Measurements from ENCODE around the gene PPARGC1A. TPM values are rescaled to one million over a fixed set of nuclear protein-coding genes. Genes with fewer than 3 reads are reported as not detected.

The PPARGC1A gene
- total RNA-seq, 1 donor from 2014 or later, result 0.48 TPM

GRCh38 chr4:23750125-23750524 lies 139.7 kb downstream of the PPARGC1A start:
- H3K27ac Mint-ChIP-seq (ENCODE audit: unreplicated experiment), result no peak overlapping the region
- H3K4me3 ChIP-seq (ENCODE audit: insufficient read depth, low read depth, low read length), result no peak overlapping the region
- no peak overlapping the region for H3K9ac ChIP-seq (ENCODE audit: low read length)
- no peak overlapping the region for H3K27ac ChIP-seq (ENCODE audit: low read depth, low read length)
- H3K4me1 ChIP-seq (ENCODE audit: insufficient read depth, low read length), result no peaks in the 10 kb centered on the region
- TF ChIP-seq, protein P1, sequence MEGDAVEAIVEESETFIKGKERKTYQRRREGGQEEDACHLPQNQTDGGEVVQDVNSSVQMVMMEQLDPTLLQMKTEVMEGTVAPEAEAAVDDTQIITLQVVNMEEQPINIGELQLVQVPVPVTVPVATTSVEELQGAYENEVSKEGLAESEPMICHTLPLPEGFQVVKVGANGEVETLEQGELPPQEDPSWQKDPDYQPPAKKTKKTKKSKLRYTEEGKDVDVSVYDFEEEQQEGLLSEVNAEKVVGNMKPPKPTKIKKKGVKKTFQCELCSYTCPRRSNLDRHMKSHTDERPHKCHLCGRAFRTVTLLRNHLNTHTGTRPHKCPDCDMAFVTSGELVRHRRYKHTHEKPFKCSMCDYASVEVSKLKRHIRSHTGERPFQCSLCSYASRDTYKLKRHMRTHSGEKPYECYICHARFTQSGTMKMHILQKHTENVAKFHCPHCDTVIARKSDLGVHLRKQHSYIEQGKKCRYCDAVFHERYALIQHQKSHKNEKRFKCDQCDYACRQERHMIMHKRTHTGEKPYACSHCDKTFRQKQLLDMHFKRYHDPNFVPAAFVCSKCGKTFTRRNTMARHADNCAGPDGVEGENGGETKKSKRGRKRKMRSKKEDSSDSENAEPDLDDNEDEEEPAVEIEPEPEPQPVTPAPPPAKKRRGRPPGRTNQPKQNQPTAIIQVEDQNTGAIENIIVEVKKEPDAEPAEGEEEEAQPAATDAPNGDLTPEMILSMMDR (IDR thresholded peaks at IDR 0.05; ENCODE audit: insufficient read depth, low read depth, low read length), result no peak
- TF ChIP-seq EZH2 (IDR thresholded peaks at IDR 0.05; ENCODE audit: insufficient read depth, low read length), result no peak
- H3K4me2 ChIP-seq (ENCODE audit: low read length), result no peak overlapping the region
- H3K27me3 Mint-ChIP-seq (ENCODE audit: low read depth, unreplicated experiment), result peaks cover 3% of the 10 kb centered on the region
- no peak for DNase-seq (ENCODE audit: low read depth)
- no peaks in the 10 kb centered on the region for H3K36me3 Mint-ChIP-seq (ENCODE audit: low read depth, unreplicated experiment)
- no peak overlapping the region for H2AFZ ChIP-seq (ENCODE audit: low read depth, low read length)
- peaks cover 2% of the 10 kb centered on the region for H3K9me3 Mint-ChIP-seq (ENCODE audit: unreplicated experiment)
- no peaks in the 10 kb centered on the region for H3K79me2 ChIP-seq (ENCODE audit: insufficient read depth, low read length)
- H3K36me3 ChIP-seq (ENCODE audit: insufficient read depth, low read length), result no peaks in the 10 kb centered on the region
- H3K4me1 Mint-ChIP-seq (ENCODE audit: low read depth, unreplicated experiment), result no peaks in the 10 kb centered on the region
- H3K4me3 Mint-ChIP-seq (ENCODE audit: unreplicated experiment), result no peak overlapping the region
- H3K27me3 ChIP-seq (ENCODE audit: insufficient read depth, low read length), result no peaks in the 10 kb centered on the region
- no peaks in the 10 kb centered on the region for H4K20me1 ChIP-seq (ENCODE audit: insufficient read depth, low read length)
- no peak for FAIRE-seq
- H3K9me3 ChIP-seq (ENCODE audit: insufficient read depth, low read depth, low read length), result no peaks in the 10 kb centered on the region

- Mint-ChIP-seq H3K9me3 (ENCODE audit: unreplicated experiment) (peaks cover 2% of the 10 kb centered on the region), H3K4me3 (ENCODE audit: unreplicated experiment) (no peak overlapping the region), H3K4me1 (ENCODE audit: low read depth, unreplicated experiment) (no peaks in the 10 kb centered on the region), H3K27me3 (ENCODE audit: low read depth, unreplicated experiment) (peaks cover 3% of the 10 kb centered on the region), H3K27ac (ENCODE audit: unreplicated experiment) (no peak overlapping the region), H3K36me3 (ENCODE audit: low read depth, unreplicated experiment) (no peaks in the 10 kb centered on the region)
- no peaks in the 10 kb centered on the region for H3K9me3 ChIP-seq (ENCODE audit: insufficient read depth, low read depth, low read length)
- H3K4me2 ChIP-seq (ENCODE audit: low read length), result no peak overlapping the region
- no peaks in the 10 kb centered on the region for H3K4me1 ChIP-seq (ENCODE audit: insufficient read depth, low read length)
- no peaks in the 10 kb centered on the region for H3K79me2 ChIP-seq (ENCODE audit: insufficient read depth, low read length)
- TF ChIP-seq EZH2 (IDR thresholded peaks at IDR 0.05; ENCODE audit: insufficient read depth, low read length), result no peak
- TF ChIP-seq, protein P1 (IDR thresholded peaks at IDR 0.05; ENCODE audit: insufficient read depth, low read depth, low read length), result no peak
- no peak overlapping the region for H3K4me3 ChIP-seq (ENCODE audit: insufficient read depth, low read depth, low read length)
- DNase-seq (ENCODE audit: low read depth) (no peak), FAIRE-seq (no peak)
- H3K27ac ChIP-seq (ENCODE audit: low read depth, low read length), result no peak overlapping the region
- no peak overlapping the region for H2AFZ ChIP-seq (ENCODE audit: low read depth, low read length)
- no peaks in the 10 kb centered on the region for H4K20me1 ChIP-seq (ENCODE audit: insufficient read depth, low read length)
- H3K9ac ChIP-seq (ENCODE audit: low read length), result no peak overlapping the region
- no peaks in the 10 kb centered on the region for H3K36me3 ChIP-seq (ENCODE audit: insufficient read depth, low read length)
- H3K27me3 ChIP-seq (ENCODE audit: insufficient read depth, low read length), result no peaks in the 10 kb centered on the region
These were observed 142.5 kb downstream of the PPARGC1A start for GRCh38 chr4:23747281-23747735.

DNA sequence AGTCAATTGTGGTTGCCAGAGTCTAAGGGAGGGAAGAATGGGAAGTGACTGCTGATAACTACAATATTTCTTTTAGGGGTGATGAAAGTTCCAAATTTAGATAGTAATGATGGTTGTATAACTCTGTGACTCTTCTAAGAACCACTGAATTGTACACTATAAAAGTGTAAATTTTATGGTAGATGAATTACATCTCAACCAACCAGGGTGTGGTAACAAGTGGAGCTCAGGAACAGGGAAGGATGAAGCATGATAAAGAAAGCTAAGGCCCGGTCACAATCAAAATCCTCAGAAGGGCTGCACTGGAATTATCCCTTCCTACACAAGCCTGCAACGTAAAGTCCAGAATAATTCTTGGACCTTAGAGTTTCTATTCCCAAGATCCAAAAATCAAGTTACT lies 143.2 kb downstream of the PPARGC1A start:
- no peaks in the 10 kb centered on the region for H3K79me2 ChIP-seq (ENCODE audit: insufficient read depth, low read length)
- DNase-seq (ENCODE audit: low read depth) (no peak), FAIRE-seq (no peak)
- no peak overlapping the region for H2AFZ ChIP-seq (ENCODE audit: low read depth, low read length)
- no peaks in the 10 kb centered on the region for H3K36me3 Mint-ChIP-seq (ENCODE audit: low read depth, unreplicated experiment)
- H3K4me1 ChIP-seq (ENCODE audit: insufficient read depth, low read length), result no peaks in the 10 kb centered on the region
- H3K27ac Mint-ChIP-seq (ENCODE audit: unreplicated experiment), result no peak overlapping the region
- H3K27me3 Mint-ChIP-seq (ENCODE audit: low read depth, unreplicated experiment), result peaks cover 3% of the 10 kb centered on the region
- H3K9me3 Mint-ChIP-seq (ENCODE audit: unreplicated experiment), result peaks cover 2% of the 10 kb centered on the region
- no peaks in the 10 kb centered on the region for H3K27me3 ChIP-seq (ENCODE audit: insufficient read depth, low read length)
- TF ChIP-seq, protein P1 (IDR thresholded peaks at IDR 0.05; ENCODE audit: insufficient read depth, low read depth, low read length), result no peak
- TF ChIP-seq EZH2 (IDR thresholded peaks at IDR 0.05; ENCODE audit: insufficient read depth, low read length), result no peak
- H3K4me3 ChIP-seq (ENCODE audit: insufficient read depth, low read depth, low read length), result no peak overlapping the region
- H3K9me3 ChIP-seq (ENCODE audit: insufficient read depth, low read depth, low read length), result no peaks in the 10 kb centered on the region
- no peaks in the 10 kb centered on the region for H4K20me1 ChIP-seq (ENCODE audit: insufficient read depth, low read length)
- H3K4me1 Mint-ChIP-seq (ENCODE audit: low read depth, unreplicated experiment), result no peaks in the 10 kb centered on the region
- H3K9ac ChIP-seq (ENCODE audit: low read length), result no peak overlapping the region
- no peaks in the 10 kb centered on the region for H3K36me3 ChIP-seq (ENCODE audit: insufficient read depth, low read length)
- H3K4me3 Mint-ChIP-seq (ENCODE audit: unreplicated experiment), result no peak overlapping the region
- H3K27ac ChIP-seq (ENCODE audit: low read depth, low read length), result no peak overlapping the region
- H3K4me2 ChIP-seq (ENCODE audit: low read length), result no peak overlapping the region
